Measurements from ENCODE around the gene CYBRD1.

DNA sequence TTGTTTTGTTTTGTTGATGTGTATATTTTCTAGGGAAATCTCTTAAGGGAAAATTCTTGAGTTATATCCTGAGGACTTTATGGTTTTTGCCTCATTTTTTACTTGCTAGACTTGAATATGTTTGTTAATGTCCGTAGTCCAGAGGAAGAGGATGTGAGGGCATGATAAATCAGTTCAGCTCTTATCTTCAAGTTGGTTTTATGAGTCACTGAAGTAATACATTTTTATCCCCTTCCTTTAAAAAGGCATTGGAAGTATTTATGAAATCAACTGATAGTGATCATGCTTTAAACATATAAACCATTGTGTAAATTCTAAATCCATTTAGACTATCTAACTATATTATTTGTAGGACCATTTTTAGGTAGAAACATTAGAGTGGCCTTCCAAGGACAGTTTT lies 43.9 kb upstream of the CYBRD1 start:
- TF ChIP-seq, protein P1, sequence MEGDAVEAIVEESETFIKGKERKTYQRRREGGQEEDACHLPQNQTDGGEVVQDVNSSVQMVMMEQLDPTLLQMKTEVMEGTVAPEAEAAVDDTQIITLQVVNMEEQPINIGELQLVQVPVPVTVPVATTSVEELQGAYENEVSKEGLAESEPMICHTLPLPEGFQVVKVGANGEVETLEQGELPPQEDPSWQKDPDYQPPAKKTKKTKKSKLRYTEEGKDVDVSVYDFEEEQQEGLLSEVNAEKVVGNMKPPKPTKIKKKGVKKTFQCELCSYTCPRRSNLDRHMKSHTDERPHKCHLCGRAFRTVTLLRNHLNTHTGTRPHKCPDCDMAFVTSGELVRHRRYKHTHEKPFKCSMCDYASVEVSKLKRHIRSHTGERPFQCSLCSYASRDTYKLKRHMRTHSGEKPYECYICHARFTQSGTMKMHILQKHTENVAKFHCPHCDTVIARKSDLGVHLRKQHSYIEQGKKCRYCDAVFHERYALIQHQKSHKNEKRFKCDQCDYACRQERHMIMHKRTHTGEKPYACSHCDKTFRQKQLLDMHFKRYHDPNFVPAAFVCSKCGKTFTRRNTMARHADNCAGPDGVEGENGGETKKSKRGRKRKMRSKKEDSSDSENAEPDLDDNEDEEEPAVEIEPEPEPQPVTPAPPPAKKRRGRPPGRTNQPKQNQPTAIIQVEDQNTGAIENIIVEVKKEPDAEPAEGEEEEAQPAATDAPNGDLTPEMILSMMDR (IDR thresholded peaks at IDR 0.05), result no peak
- TF ChIP-seq POLR2A (IDR thresholded peaks at IDR 0.05), result no peak

Measured in testis (tissue), 2 donors.